Calu3 (cell line): ENCODE results near the gene SLAIN2. TPM values are rescaled to one million over a fixed set of nuclear protein-coding genes. Genes with fewer than 3 reads are reported as not detected.
A peak's percentile ranks its signal among the peaks of the same experiment; 100 is the strongest.

Source experiments
- BruUV-seq: library from RNA; stranded (reverse); fragments of 400-500 nt; replicated peaks from 2 replicates; lab custom pipeline; 2021; lab: Mats Ljungman, UMichigan
- CTCF ChIA-PET: fragments of 300-600 bp; sonication (Branson Sonifier 250); formaldehyde crosslinking; loops from one replicate; lab custom pipeline; 2022; ENCODE audit warnings: antibody characterized with exemption; lab: Charles Lee
- DNase-seq: peaks from one replicate; pipeline ENCODE4 v3.0.0; 2022
- H3K27ac Mint-ChIP-seq: one replicate; pipeline ENCODE4 v1.8.0; 2022; ENCODE audit warnings: mixed read lengths; ENCODE audit not compliant: unreplicated experiment
- H3K27me3 Mint-ChIP-seq: one replicate; pipeline ENCODE4 v1.8.0; 2022; ENCODE audit warnings: mixed read lengths; ENCODE audit not compliant: unreplicated experiment
- H3K36me3 Mint-ChIP-seq: one replicate; pipeline ENCODE4 v1.8.0; 2022; ENCODE audit warnings: mild to moderate bottlenecking, moderate library complexity, mixed read lengths; ENCODE audit not compliant: insufficient read depth, unreplicated experiment
- H3K4me1 Mint-ChIP-seq: one replicate; pipeline ENCODE4 v1.8.0; 2022; ENCODE audit warnings: mild to moderate bottlenecking, low read depth, mixed read lengths; ENCODE audit not compliant: unreplicated experiment
- H3K4me3 Mint-ChIP-seq: one replicate; pipeline ENCODE4 v1.8.0; 2022; ENCODE audit warnings: mild to moderate bottlenecking, low read depth, moderate library complexity, mixed read lengths; ENCODE audit not compliant: unreplicated experiment
- H3K9me3 Mint-ChIP-seq: one replicate; pipeline ENCODE4 v1.8.0; 2022; ENCODE audit warnings: low read depth, mixed read lengths; ENCODE audit not compliant: unreplicated experiment
- intact Hi-C: fragments of 100-400 bp; cut with micrococcal nuclease; formaldehyde crosslinking; loops from one replicate; pipeline ENCODE4 v1.10.0; 2022; ENCODE audit not compliant: unreplicated experiment
- total RNA-seq: library from RNA; stranded (reverse); gene quantifications from 2 replicates; pipeline ENCODE4 v1.2.3, GENCODE V29; 2022
- TF ChIP-seq, protein P1 (sequence below): fragments of 200-600 bp; IDR thresholded peaks from one replicate; pipeline ENCODE4 v1.8.0; 2022; ENCODE audit warnings: antibody characterized with exemption; ENCODE audit not compliant: unreplicated experiment

The SLAIN2 gene
- total RNA-seq, 1 experiment from 2014 or later: 44.1 TPM

DNA sequence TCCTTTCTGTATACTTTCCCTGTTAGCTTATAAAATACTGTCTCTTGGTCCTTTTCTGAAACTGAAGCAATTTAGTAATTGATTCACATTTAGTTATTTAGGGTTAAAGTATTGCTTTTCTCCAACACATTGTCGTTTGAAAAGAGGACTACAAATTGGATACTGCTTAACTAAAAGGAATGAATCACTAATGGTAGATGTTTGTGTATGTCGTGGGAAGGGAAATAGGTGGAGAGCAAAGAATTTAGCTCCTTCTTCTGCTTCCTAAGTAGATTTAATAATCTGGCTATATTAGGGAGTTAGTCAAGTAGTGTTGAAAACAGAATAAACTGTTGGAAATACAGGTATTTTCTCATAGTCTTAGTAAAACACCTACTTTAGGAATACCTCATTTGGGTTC is 27.9 kb downstream of the SLAIN2 start:
- no peak overlapping the region for H3K27ac Mint-ChIP-seq
- CTCF ChIA-PET: no interaction called here
- TF ChIP-seq, protein P1, sequence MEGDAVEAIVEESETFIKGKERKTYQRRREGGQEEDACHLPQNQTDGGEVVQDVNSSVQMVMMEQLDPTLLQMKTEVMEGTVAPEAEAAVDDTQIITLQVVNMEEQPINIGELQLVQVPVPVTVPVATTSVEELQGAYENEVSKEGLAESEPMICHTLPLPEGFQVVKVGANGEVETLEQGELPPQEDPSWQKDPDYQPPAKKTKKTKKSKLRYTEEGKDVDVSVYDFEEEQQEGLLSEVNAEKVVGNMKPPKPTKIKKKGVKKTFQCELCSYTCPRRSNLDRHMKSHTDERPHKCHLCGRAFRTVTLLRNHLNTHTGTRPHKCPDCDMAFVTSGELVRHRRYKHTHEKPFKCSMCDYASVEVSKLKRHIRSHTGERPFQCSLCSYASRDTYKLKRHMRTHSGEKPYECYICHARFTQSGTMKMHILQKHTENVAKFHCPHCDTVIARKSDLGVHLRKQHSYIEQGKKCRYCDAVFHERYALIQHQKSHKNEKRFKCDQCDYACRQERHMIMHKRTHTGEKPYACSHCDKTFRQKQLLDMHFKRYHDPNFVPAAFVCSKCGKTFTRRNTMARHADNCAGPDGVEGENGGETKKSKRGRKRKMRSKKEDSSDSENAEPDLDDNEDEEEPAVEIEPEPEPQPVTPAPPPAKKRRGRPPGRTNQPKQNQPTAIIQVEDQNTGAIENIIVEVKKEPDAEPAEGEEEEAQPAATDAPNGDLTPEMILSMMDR: no peak
- H3K4me1 Mint-ChIP-seq: peaks cover 22% of the 10 kb centered on the region
- H3K36me3 Mint-ChIP-seq: no peaks in the 10 kb centered on the region
- no TSS peak for BruUV-seq
- no peak for DNase-seq
- intact Hi-C loops: no loop called here
- H3K27me3 Mint-ChIP-seq: no peaks in the 10 kb centered on the region
- no peaks in the 10 kb centered on the region for H3K9me3 Mint-ChIP-seq
- no peak overlapping the region for H3K4me3 Mint-ChIP-seq

DNA sequence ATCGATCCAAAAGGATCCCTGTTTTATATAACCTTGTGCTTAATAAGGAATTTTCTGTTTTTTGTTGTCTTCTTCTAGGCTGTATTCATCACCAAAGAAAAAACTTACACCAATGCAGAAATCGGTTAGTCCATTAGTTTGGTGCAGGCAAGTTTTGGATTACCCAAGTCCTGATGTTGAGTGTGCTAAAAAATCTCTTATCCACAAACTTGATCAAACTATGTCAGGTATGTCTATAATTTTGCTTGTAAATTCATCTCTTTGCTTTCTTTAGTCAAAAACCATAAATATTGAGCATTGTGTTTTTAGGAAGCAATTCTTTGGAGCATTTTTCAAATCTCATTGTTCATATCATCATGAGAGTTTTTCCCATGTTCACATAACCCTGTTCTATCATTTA is 28.4 kb downstream of the SLAIN2 start:
- intact Hi-C loops: no loop called here
- CTCF ChIA-PET: no interaction called here
- H3K27ac Mint-ChIP-seq: no peak overlapping the region
- H3K4me1 Mint-ChIP-seq: peaks cover 27% of the 10 kb centered on the region
- no TSS peak for BruUV-seq
- no peaks in the 10 kb centered on the region for H3K27me3 Mint-ChIP-seq
- no peak overlapping the region for H3K4me3 Mint-ChIP-seq
- TF ChIP-seq, protein P1: no peak
- no peak for DNase-seq
- no peaks in the 10 kb centered on the region for H3K36me3 Mint-ChIP-seq
- no peaks in the 10 kb centered on the region for H3K9me3 Mint-ChIP-seq

DNA sequence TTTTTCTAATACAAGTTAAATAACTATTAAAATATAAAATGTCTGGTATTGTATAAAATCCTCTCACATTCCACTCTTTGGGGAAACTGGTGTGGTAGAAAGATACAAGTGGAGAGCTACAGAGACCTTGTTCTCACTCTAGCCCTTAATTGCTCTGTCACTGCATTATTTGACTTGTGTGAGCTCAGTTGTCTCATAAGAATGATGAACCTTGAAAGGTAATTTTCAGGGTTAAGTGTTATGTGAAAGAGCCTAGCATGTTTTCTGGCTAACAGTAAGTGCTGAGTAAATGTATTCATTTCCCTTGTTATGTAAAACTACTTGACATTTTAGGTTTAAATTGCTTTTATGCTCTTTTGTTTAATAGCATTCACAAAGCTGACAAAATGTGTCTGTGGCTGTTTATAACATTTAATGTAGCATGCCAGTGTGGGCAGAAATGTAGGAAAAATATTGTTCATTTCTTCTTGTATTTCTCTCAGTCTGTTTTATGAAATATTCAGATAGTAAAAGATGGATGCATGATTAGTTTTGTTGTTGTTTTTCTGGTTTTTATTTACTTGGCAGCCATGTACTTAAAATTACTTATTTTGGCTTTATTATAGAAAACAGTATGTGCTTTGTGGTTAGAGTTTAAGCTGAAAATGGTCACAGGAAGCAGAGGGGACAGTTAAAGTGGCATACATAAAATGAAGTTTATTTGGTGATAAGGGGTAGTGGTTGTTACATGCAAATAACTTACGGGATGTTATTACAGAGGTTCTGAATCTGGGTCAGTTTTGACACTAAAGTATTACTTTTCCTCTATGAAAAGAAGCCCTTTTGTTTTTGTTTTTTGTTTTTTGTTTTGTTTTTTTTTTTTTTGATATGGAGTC is 29.2 kb downstream of the SLAIN2 start:
- no peak overlapping the region for H3K27ac Mint-ChIP-seq
- CTCF ChIA-PET: no interaction called here
- TSS peak; percentile 23 for BruUV-seq

DNA sequence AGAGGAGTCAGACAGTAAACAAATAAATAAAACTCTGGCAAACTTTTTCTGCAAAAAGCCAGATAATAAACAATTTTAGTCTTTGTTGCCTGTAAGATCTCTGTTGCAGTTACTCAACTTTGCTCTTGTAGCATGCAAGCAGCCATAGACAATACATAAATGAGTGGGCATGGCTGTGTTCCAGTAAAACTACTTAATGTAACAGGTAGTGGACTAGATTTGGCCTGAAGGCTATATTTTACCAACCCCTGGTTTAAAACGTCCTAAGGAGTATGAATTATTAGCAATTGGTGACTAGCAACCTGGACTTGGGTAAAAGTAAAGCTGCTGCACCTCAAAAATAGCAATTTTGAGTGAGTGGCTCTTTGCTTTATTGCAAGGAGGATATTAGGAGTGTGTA is 30.9 kb downstream of the SLAIN2 start:
- no peaks in the 10 kb centered on the region for H3K9me3 Mint-ChIP-seq
- H3K27ac Mint-ChIP-seq: no peak overlapping the region
- CTCF ChIA-PET: no interaction called here
- TF ChIP-seq, protein P1: no peak
- no TSS peak for BruUV-seq
- H3K27me3 Mint-ChIP-seq: no peaks in the 10 kb centered on the region
- no peaks in the 10 kb centered on the region for H3K36me3 Mint-ChIP-seq
- H3K4me3 Mint-ChIP-seq: no peak overlapping the region
- intact Hi-C loops: no loop called here
- H3K4me1 Mint-ChIP-seq: peaks cover 35% of the 10 kb centered on the region
- no peak for DNase-seq

More for the DNA sequence above, 29.2 kb downstream of the SLAIN2 start:
- no peaks in the 10 kb centered on the region for H3K27me3 Mint-ChIP-seq
- no peaks in the 10 kb centered on the region for H3K9me3 Mint-ChIP-seq
- H3K36me3 Mint-ChIP-seq: no peaks in the 10 kb centered on the region
- DNase-seq: no peak
- TF ChIP-seq, protein P1: no peak
- peaks cover 35% of the 10 kb centered on the region for H3K4me1 Mint-ChIP-seq
- intact Hi-C loops: no loop called here
- no peak overlapping the region for H3K4me3 Mint-ChIP-seq
